MM.1S (cell line): Measurements from ENCODE around the gene LMO7.

Experiments used
- DNase-seq: peaks from one replicate; pipeline ENCODE4 v3.0.0-alpha.2; 2015
- H2AFZ ChIP-seq: fragments of 300-600 bp; sonication (generic); 2 replicates; pipeline ENCODE4 v1.6.0; 2016; ENCODE audit warnings: antibody characterized with exemption, low read length
- H3F3A ChIP-seq: fragments of 300-600 bp; sonication (generic); 2 replicates; pipeline ENCODE4 v1.6.1; 2016; ENCODE audit warnings: mild to moderate bottlenecking, antibody characterized with exemption, low read length, moderate library complexity, mixed read lengths; ENCODE audit not compliant: insufficient read depth
- H3K27ac ChIP-seq: fragments of 300-600 bp; sonication (generic); 2 replicates; pipeline ENCODE4 v1.5.1; 2016; ENCODE audit warnings: mild to moderate bottlenecking, low read length
- H3K27me3 ChIP-seq: fragments of 300-600 bp; sonication (generic); replicated peaks from 2 replicates; pipeline ENCODE4 v1.6.0; 2016; ENCODE audit warnings: low read length; ENCODE audit not compliant: insufficient read depth
- H3K36me3 ChIP-seq: fragments of 300-600 bp; sonication (generic); replicated peaks from 2 replicates; pipeline ENCODE4 v1.6.1; 2016; ENCODE audit warnings: mild to moderate bottlenecking, low read length, mixed read lengths; ENCODE audit not compliant: insufficient read depth
- H3K4me1 ChIP-seq: fragments of 300-600 bp; sonication (generic); 2 replicates; pipeline ENCODE4 v1.6.1; 2016; ENCODE audit warnings: low read length, mixed read lengths
- H3K4me2 ChIP-seq: fragments of 300-600 bp; sonication (generic); 2 replicates; pipeline ENCODE4 v1.6.0; 2016; ENCODE audit warnings: low read depth, low read length
- H3K4me3 ChIP-seq: fragments of 300-600 bp; sonication (generic); 2 replicates; pipeline ENCODE4 v1.5.1; 2016; ENCODE audit warnings: low read length, mixed read lengths
- H3K79me2 ChIP-seq: fragments of 300-600 bp; sonication (generic); 2 replicates; pipeline ENCODE4 v1.6.1; 2016; ENCODE audit warnings: mixed run types, low read length, mixed read lengths
- H3K9ac ChIP-seq: fragments of 300-600 bp; sonication (generic); 2 replicates; pipeline ENCODE4 v1.6.1; 2016; ENCODE audit warnings: low read length, mixed read lengths
- H3K9me2 ChIP-seq: fragments of 300-600 bp; sonication (generic); replicated peaks from 2 replicates; pipeline ENCODE4 v1.6.1; 2016; ENCODE audit warnings: mild to moderate bottlenecking, low read length, mixed read lengths; ENCODE audit not compliant: insufficient read depth
- H3K9me3 ChIP-seq: fragments of 300-600 bp; sonication (generic); replicated peaks from 2 replicates; pipeline ENCODE4 v1.6.1; 2016; ENCODE audit warnings: mild to moderate bottlenecking, low read length, mixed read lengths; ENCODE audit not compliant: insufficient read depth
- H4K20me1 ChIP-seq: fragments of 300-600 bp; sonication (generic); 2 replicates; pipeline ENCODE4 v1.6.1; 2016; ENCODE audit warnings: mild to moderate bottlenecking, low read length, moderate library complexity, mixed read lengths; ENCODE audit not compliant: insufficient read depth
- EZH2 ChIP-seq: fragments of 300-600 bp; sonication (generic); optimal IDR thresholded peaks from 2 replicates; pipeline ENCODE3; 2017; ENCODE audit warnings: low read depth, mild to moderate bottlenecking, antibody characterized with exemption, low read length, mixed read lengths
- EZH2phosphoT487 ChIP-seq: fragments of 300-600 bp; sonication (generic); IDR thresholded peaks from 2 replicates; pipeline ENCODE4 v1.6.1; 2018; ENCODE audit warnings: antibody characterized with exemption, low read length
- TF ChIP-seq, protein P1 (sequence below): fragments of 300-600 bp; sonication (generic); IDR thresholded peaks from 2 replicates; pipeline ENCODE4 v1.5.1; 2016; ENCODE audit warnings: antibody characterized with exemption, low read length, mixed read lengths

The LMO7 gene

DNA sequence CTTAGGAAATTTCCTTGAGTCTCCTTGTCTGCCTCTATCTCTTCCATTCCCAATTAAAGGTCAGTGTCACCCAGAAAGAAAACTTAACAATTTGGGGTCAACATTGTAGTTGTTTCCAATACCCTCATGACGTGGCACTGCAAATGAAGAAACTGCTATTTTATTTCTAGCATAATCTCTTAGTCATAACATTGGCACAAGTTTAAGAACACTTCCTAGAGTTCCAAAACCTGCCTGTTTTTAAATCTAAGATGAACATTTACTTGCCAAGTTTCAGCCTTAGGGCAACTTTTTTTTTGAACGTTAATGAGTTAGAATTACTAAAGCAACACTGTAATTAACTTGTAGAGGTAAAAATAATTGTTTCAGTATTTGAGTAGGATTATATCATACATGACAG lies 108.0 kb downstream of the LMO7 start:
- Histone ChIP-seq H3K9me2 (no peaks in the 10 kb centered on the region), H3F3A (no peaks in the 10 kb centered on the region), H3K27me3 (no peaks in the 10 kb centered on the region), H3K79me2 (no peaks in the 10 kb centered on the region), H3K9me3 (no peaks in the 10 kb centered on the region), H3K4me2 (no peak overlapping the region), H3K9ac (no peak overlapping the region), H2AFZ (no peak overlapping the region), H3K36me3 (no peaks in the 10 kb centered on the region), H3K4me1 (no peaks in the 10 kb centered on the region), H4K20me1 (no peaks in the 10 kb centered on the region), H3K27ac (no peak overlapping the region), H3K4me3 (no peak overlapping the region)
- TF ChIP-seq, protein P1, sequence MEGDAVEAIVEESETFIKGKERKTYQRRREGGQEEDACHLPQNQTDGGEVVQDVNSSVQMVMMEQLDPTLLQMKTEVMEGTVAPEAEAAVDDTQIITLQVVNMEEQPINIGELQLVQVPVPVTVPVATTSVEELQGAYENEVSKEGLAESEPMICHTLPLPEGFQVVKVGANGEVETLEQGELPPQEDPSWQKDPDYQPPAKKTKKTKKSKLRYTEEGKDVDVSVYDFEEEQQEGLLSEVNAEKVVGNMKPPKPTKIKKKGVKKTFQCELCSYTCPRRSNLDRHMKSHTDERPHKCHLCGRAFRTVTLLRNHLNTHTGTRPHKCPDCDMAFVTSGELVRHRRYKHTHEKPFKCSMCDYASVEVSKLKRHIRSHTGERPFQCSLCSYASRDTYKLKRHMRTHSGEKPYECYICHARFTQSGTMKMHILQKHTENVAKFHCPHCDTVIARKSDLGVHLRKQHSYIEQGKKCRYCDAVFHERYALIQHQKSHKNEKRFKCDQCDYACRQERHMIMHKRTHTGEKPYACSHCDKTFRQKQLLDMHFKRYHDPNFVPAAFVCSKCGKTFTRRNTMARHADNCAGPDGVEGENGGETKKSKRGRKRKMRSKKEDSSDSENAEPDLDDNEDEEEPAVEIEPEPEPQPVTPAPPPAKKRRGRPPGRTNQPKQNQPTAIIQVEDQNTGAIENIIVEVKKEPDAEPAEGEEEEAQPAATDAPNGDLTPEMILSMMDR: no peak
- TF ChIP-seq EZH2phosphoT487 (no peak), EZH2 (no peak)
- no peak for DNase-seq

DNA sequence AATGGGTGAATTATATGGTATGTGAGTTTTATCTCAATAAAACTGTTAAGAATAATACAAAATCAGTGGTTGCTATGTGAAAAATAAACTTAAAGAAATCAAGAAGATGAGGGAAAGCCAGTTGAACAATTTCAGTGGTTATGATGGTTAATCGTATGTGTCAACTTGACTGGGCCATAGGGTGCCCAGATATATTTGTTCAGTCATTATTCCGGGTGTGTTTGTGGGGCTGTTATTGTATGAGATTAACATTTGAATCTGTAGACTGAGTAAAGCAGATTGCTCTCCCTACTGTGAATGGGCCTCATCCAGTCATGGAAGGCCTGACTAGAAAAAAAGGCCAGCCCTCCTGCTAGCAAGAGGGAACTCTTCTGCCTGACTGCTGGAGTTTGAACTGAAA lies 109.3 kb downstream of the LMO7 start:
- no peaks in the 10 kb centered on the region for H3F3A ChIP-seq

DNA sequence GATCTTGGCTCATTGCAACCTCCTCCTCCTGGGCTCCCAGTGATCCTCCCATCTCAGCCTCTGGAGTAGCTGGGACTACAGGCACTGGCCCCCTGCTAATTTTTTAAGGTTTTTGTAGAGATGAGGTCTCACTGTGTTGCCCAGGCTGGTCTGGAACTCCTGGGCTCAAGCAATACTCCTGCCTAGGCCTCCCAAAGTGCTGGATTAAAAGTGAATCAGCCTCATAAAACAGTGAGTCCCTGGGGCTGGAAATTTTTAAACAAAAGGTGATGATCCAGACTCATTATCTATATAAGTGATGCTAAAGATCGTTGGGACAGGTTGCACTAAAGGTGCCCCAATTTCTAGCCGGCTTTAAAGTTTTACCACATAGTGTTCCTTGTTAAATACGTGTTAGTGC lies 112.7 kb downstream of the LMO7 start:
- Histone ChIP-seq H3K9me3 (no peaks in the 10 kb centered on the region), H3K27ac (no peak overlapping the region), H3K4me2 (no peak overlapping the region), H3K79me2 (no peaks in the 10 kb centered on the region), H3K4me1 (no peaks in the 10 kb centered on the region), H3K36me3 (no peaks in the 10 kb centered on the region), H3K27me3 (no peaks in the 10 kb centered on the region), H3F3A (no peaks in the 10 kb centered on the region), H3K4me3 (no peak overlapping the region), H2AFZ (no peak overlapping the region), H3K9ac (no peak overlapping the region), H4K20me1 (no peaks in the 10 kb centered on the region), H3K9me2 (no peaks in the 10 kb centered on the region)
- DNase-seq: no peak
- TF ChIP-seq EZH2: no peak
- TF ChIP-seq EZH2phosphoT487: no peak
- TF ChIP-seq, protein P1: no peak

More for the DNA sequence above, 109.3 kb downstream of the LMO7 start:
- no peaks in the 10 kb centered on the region for H3K36me3 ChIP-seq
- H3K27ac ChIP-seq: no peak overlapping the region
- H3K4me2 ChIP-seq: no peak overlapping the region
- TF ChIP-seq EZH2phosphoT487 (no peak), EZH2 (no peak)
- TF ChIP-seq, protein P1: no peak
- H3K79me2 ChIP-seq: no peaks in the 10 kb centered on the region
- no peak overlapping the region for H2AFZ ChIP-seq
- no peak for DNase-seq
- H3K9ac ChIP-seq: no peak overlapping the region
- no peaks in the 10 kb centered on the region for H3K4me1 ChIP-seq
- no peak overlapping the region for H3K4me3 ChIP-seq
- no peaks in the 10 kb centered on the region for H3K27me3 ChIP-seq
- no peaks in the 10 kb centered on the region for H4K20me1 ChIP-seq
- no peaks in the 10 kb centered on the region for H3K9me3 ChIP-seq
- H3K9me2 ChIP-seq: no peaks in the 10 kb centered on the region
